Transverse colon (tissue), 4 donors: ENCODE results near the gene ARHGAP23.

ENCODE experiments used
- CTCF ChIP-seq, 5 experiments: fragments of 200-600 bp in 3 of 5; fragments of 450-650 bp in 2 of 5; sonication (generic) in 3 of 5; IDR thresholded peaks; 1 replicate in 2 of 5; 2 replicates in 3 of 5; pipeline ENCODE4 v1.5.1; 2016 to 2017; ENCODE audit warnings: antibody characterized with exemption in 5 of 5, inconsistent platforms in 3 of 5, mild to moderate bottlenecking in 2 of 5, moderate library complexity in 1 of 5
- EP300 ChIP-seq: sonication (generic); formaldehyde crosslinking; IDR thresholded peaks from one replicate; pipeline ENCODE4 v1.6.1; 2017; ENCODE audit warnings: antibody characterized with exemption, low read depth
- POLR2A ChIP-seq: fragments of 450-650 bp; IDR thresholded peaks from one replicate; pipeline ENCODE4 v1.6.1; 2016; ENCODE audit warnings: antibody characterized with exemption, mild to moderate bottlenecking, moderate library complexity
- POLR2AphosphoS5 ChIP-seq, 3 donors: sonication (generic); formaldehyde crosslinking; IDR thresholded peaks; one replicate each; pipeline ENCODE4 v1.6.1; 2016; ENCODE audit warnings: antibody characterized with exemption in 3 of 3

GRCh38 chr17:38512473-38513058, 84.3 kb downstream of the ARHGAP23 start:
- no peak for TF ChIP-seq POLR2A
- TF ChIP-seq CTCF (IDR thresholded peaks at IDR 0.05): no peak
- TF ChIP-seq EP300: no peak
- no peak for TF ChIP-seq POLR2AphosphoS5 (IDR thresholded peaks at IDR 0.05)
